ENCODE data around the gene ZNF302. TPM values are rescaled to one million over a fixed set of nuclear protein-coding genes. Genes with fewer than 3 reads are reported as not detected.
A peak's percentile ranks its signal among the peaks of the same experiment; 100 is the strongest.

ZNF302 gene
- total and polyA plus RNA-seq, 2 donors from 2014 or later = 25.5 to 36.4 TPM

DNA sequence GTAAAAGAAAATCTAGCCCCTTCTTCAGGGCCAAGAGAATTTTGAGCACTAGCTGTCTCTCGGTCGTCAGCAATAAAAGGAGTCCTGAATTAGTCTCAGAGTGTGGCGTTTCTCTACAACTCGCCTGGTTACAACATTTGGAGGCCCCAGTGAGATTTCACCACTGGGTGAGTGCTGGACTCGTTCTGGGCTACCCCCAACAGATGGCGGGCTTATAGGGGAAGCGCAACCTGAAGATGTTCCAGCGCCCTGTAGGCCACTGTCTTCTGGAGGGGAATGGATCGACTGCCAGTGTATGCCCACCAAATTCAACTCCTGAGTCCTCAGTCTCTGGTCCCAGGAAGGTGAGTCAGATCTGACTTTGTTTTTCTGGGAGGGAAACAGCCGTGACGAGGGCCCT, 44.9 kb downstream of the ZNF302 start:
- no peaks in the 10 kb centered on the region for H3K27me3 ChIP-seq (ENCODE audit: control insufficient read depth, insufficient read depth, low read length)
- DNase-seq (no peak), FAIRE-seq (no peak)
- no peak overlapping the region for H3K4me3 ChIP-seq (ENCODE audit: low read length in 3 of 3)
- H3K36me3 ChIP-seq (ENCODE audit: control insufficient read depth in 2 of 3, insufficient read depth in 3 of 3, low read length in 3 of 3) = no peaks in the 10 kb centered on the region
- TF ChIP-seq, protein P1, sequence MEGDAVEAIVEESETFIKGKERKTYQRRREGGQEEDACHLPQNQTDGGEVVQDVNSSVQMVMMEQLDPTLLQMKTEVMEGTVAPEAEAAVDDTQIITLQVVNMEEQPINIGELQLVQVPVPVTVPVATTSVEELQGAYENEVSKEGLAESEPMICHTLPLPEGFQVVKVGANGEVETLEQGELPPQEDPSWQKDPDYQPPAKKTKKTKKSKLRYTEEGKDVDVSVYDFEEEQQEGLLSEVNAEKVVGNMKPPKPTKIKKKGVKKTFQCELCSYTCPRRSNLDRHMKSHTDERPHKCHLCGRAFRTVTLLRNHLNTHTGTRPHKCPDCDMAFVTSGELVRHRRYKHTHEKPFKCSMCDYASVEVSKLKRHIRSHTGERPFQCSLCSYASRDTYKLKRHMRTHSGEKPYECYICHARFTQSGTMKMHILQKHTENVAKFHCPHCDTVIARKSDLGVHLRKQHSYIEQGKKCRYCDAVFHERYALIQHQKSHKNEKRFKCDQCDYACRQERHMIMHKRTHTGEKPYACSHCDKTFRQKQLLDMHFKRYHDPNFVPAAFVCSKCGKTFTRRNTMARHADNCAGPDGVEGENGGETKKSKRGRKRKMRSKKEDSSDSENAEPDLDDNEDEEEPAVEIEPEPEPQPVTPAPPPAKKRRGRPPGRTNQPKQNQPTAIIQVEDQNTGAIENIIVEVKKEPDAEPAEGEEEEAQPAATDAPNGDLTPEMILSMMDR (IDR thresholded peaks at IDR 0.05; ENCODE audit: borderline replicate concordance, extremely low read depth, insufficient read depth) = no peak
- no peak overlapping the region for H3K9ac ChIP-seq (ENCODE audit: low read length in 3 of 3)
- intact Hi-C loops (cut with DNase I) = no loop called here
- no peaks in the 10 kb centered on the region for H3K4me1 ChIP-seq (ENCODE audit: control insufficient read depth in 2 of 3, insufficient read depth in 2 of 3, low read depth in 1 of 3, low read length in 3 of 3)
- no peak overlapping the region for H3K27ac ChIP-seq (ENCODE audit: low read depth in 2 of 2, low read length in 2 of 2)
- no peaks in the 10 kb centered on the region for H3K9me3 ChIP-seq (ENCODE audit: control insufficient read depth in 2 of 3, insufficient read depth in 1 of 3, low read length in 3 of 3)

DNA sequence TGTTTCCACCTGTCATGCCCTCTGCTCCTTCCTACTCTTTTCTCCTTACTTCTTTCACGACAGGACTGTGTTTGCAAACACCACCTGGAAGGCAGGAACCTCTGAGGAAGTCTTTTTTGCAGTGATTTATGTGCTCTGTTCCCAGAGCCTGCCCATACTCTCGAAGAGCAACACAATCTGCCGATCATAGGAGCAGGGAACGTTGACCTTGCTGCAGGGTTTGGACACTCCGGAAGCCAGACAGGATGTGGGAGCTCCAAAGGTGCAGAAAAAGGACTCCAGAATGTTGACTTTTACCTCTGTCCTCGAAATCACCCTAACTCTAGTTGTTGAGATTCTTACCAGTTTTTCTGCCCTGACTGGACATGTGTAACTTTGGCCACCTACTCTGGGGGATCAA, 47.9 kb downstream of the ZNF302 start:
- intact Hi-C loops (cut with DNase I) = no loop called here
- no peaks in the 10 kb centered on the region for H3K27me3 ChIP-seq (ENCODE audit: control insufficient read depth, insufficient read depth, low read length)
- H3K9ac ChIP-seq (ENCODE audit: low read length in 3 of 3) = no peak overlapping the region
- TF ChIP-seq, protein P1 (IDR thresholded peaks at IDR 0.05; ENCODE audit: borderline replicate concordance, extremely low read depth, insufficient read depth) = no peak
- H3K9me3 ChIP-seq (ENCODE audit: control insufficient read depth in 2 of 3, insufficient read depth in 1 of 3, low read length in 3 of 3) = no peaks in the 10 kb centered on the region
- no peak overlapping the region for H3K27ac ChIP-seq (ENCODE audit: low read depth in 2 of 2, low read length in 2 of 2)
- H3K36me3 ChIP-seq (ENCODE audit: control insufficient read depth in 2 of 3, insufficient read depth in 3 of 3, low read length in 3 of 3) = no peaks in the 10 kb centered on the region
- DNase-seq (peak in 3 of 5 donors; percentile 21 to 39 (median 34)), FAIRE-seq (no peak)
- no peak overlapping the region for H3K4me3 ChIP-seq (ENCODE audit: low read length in 3 of 3)
- H3K4me1 ChIP-seq (ENCODE audit: control insufficient read depth in 2 of 3, insufficient read depth in 2 of 3, low read depth in 1 of 3, low read length in 3 of 3) = no peaks in the 10 kb centered on the region

DNA sequence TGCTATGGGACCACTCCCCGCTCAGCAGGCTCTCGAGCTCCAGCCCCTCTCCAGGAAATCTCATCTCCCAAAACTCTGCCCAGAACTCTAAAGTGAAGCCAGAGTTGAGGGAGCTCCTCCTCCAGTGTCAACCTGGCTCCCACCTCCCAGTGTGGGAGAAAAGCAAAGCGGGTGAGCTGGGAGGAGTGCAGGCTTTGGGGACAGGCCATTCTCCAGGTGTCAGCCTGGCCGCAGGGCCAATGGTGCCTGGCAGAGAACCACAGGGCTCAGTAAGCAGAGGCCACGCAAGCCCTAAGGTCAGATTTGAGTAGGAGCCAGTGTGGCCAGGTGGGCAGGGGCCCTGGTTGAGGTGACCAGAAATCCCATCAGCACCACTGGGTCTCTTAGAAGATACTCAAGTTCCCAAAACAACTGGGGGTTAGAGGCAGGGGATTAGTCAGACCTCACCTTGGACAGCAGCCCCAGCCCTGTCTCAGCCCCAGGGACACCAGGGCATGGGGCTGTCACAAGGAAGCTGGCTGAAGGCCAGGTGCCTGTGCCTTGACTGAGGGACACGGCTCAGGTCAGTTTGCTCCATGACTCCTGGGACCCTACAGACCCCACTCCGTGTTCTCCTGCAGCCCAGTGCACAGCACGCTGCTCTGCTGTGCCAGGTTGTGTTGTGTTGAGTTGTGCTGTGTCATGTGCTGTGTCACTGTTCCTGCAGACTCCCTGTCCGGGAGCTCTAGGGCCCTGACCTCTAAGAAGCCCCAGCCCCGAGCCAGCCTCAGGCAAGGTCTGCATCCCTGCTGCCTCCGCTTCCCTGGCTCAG, 53.7 kb downstream of the ZNF302 start:
- peak in 1 of 5 donors; percentile 57 for DNase-seq
- peaks cover 0 to 8% (median 0%) of the 10 kb centered on the region in 3 donors for H3K9me3 ChIP-seq (ENCODE audit: control insufficient read depth in 2 of 3, insufficient read depth in 1 of 3, low read length in 3 of 3)
- intact Hi-C loops (cut with DNase I) = no loop called here
- FAIRE-seq = no peak
- no peaks in the 10 kb centered on the region for H3K27me3 ChIP-seq (ENCODE audit: control insufficient read depth, insufficient read depth, low read length)
- no peak overlapping the region for H3K27ac ChIP-seq (ENCODE audit: low read depth in 2 of 2, low read length in 2 of 2)
- no peak overlapping the region for H3K9ac ChIP-seq (ENCODE audit: low read length in 3 of 3)
- TF ChIP-seq, protein P1 (IDR thresholded peaks at IDR 0.05; ENCODE audit: borderline replicate concordance, extremely low read depth, insufficient read depth) = no peak
- peaks cover 0 to 8% (median 5%) of the 10 kb centered on the region in 3 donors for H3K4me1 ChIP-seq (ENCODE audit: control insufficient read depth in 2 of 3, insufficient read depth in 2 of 3, low read depth in 1 of 3, low read length in 3 of 3)
- no peak overlapping the region for H3K4me3 ChIP-seq (ENCODE audit: low read length in 3 of 3)
- H3K36me3 ChIP-seq (ENCODE audit: control insufficient read depth in 2 of 3, insufficient read depth in 3 of 3, low read length in 3 of 3) = peaks cover 6 to 10% (median 9%) of the 10 kb centered on the region in 3 donors

Data from kidney (tissue), 14 donors.